Epithelial cell of esophagus (primary cell): Measurements from ENCODE around the gene NFE2.
A peak's percentile ranks its signal among the peaks of the same experiment; 100 is the strongest.

Experiments used
- DNase-seq: peaks from one replicate; pipeline ENCODE4 v3.0.0; 2010; ENCODE audit warnings: low read depth
- H3K4me3 ChIP-seq: 2 replicates; pipeline ENCODE4 v1.5.1; 2011; ENCODE audit warnings: mild to moderate bottlenecking, low read length, control low read depth
- CTCF ChIP-seq: IDR thresholded peaks from 2 replicates; pipeline ENCODE4 v1.5.1; 2011; ENCODE audit warnings: low read depth, mild to moderate bottlenecking, low read length, control low read depth, inconsistent platforms; ENCODE audit not compliant: insufficient read depth; ENCODE audit errors: missing control alignments

Gene NFE2

GRCh38 chr12:54270345-54270744, 30.5 kb downstream of the NFE2 start:
- DNase-seq: no peak
- no peak for TF ChIP-seq CTCF
- no peak overlapping the region for H3K4me3 ChIP-seq

DNA sequence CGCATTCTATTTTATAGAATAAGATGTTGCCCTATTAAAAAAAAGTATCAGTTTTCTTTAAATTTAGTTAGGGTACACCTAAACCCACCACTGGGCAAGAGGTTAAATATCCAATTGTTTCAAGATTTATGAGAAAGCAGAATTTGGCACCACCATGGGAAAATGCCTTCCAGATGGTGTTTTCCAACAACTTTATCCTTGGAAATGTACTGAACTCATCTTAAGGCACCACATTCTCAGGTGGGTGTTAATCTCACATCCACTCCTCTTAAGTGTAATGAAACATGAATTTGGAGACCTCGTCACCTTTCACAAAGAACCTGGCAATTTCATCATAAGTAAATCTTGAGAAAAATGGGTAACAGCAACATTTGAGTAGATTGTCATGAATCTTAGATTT, 34.0 kb downstream of the NFE2 start:
- DNase-seq: no peak
- no peak overlapping the region for H3K4me3 ChIP-seq
- TF ChIP-seq CTCF: no peak

DNA sequence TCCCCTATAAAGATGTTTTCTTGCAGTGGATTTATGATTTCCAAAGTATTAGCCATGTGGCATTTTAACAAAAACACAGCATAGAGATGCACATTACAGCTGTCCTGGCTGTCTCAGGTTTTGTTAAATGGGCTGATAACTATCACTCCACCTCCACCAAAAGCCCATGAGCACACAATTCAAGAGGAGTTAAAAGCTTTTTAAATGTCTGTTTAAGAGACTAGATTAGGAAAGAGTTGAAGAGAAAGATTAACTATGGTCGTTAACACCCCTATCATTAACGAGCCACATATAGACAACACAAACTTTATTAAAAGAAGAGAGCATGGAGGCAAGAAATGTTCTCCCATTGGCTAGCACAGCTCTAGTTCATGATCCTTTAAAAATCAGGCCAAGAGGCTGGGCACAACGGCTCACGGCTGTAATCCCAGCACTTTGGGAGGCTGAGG, 35.4 kb downstream of the NFE2 start:
- DNase-seq: no peak
- TF ChIP-seq CTCF: no peak

DNA sequence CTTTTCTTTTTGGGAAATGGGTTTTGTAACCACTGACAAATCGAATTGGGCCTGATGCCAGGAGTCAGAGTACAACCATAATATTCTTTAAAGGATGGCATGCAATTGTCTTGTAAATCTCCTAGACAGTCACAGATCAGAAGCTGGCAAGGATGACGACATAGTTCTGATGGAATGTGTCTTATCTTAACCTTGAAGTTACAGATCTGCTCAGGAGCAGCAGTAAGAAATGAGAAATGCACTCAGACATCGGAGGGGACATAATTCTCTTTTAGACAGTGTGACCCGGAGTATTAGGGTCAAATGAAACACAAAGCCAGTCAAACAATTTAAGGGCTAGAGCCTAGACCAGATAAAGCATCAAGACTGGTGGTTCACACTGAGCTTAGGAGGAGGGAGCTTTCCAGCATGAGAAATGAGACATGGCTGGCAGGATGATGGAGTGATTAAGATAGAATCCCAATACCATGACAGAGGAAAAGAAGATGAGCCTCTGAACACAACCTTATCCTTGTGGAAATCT, 38.4 kb downstream of the NFE2 start:
- TF ChIP-seq CTCF: no peak
- H3K4me3 ChIP-seq: no peak overlapping the region
- DNase-seq: peak; percentile 56

More for the DNA sequence above, 35.4 kb downstream of the NFE2 start:
- no peak overlapping the region for H3K4me3 ChIP-seq

GRCh38 chr12:54261815-54262402, 38.9 kb downstream of the NFE2 start:
- TF ChIP-seq CTCF: no peak
- no peak overlapping the region for H3K4me3 ChIP-seq
- DNase-seq: no peak

DNA sequence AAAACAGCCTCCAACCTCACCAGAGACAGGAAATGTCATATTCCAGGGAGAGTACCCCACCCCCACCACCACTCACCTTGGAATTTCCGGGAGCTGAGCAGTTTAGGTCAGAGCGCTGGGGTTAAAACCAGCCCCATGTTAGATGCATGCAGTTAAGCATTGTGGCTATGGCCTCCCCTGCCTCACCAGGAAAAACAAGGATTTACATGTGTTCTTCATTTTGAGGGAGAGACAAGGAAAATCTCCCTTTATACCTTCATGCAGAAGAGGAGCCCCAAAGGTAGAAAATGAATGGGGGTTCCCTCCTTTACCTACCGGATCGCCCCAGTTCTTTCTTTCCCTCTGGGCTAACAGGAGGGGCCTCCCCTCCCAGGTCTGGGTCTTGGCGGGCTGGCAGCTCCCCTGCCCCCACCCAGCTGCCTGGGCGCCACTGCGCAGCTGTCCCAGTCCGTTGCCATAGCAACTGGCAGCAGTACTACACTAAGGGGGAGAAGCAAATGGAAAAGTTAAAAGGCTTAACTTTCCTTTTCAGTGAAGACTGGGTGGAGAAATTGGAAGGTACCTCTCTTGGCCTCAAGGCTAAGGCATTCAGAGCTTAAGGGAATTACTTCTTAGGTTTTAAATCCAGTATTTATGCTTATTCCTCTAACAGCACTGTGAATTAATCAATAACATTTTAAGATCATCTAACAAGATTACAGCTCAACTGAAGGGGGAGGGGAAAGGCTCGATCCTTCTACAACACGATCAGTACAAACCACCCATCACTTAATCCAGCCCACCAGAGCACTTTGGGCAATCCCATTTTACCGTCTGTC, 41.4 kb downstream of the NFE2 start:
- TF ChIP-seq CTCF: no peak
- no peak overlapping the region for H3K4me3 ChIP-seq
- peak; percentile 66 for DNase-seq
